Measurements from ENCODE around the gene RPL7A. TPM values are rescaled to one million over a fixed set of nuclear protein-coding genes. Genes with fewer than 3 reads are reported as not detected.

RPL7A gene
- total and polyA plus RNA-seq, 2 of the 13 experiments (the other 11 are each of a cell fraction or from before 2014, with no cell fraction given), result 2,401 to 2,938 TPM

GRCh38 chr9:133351908-133352634 is 4.1 kb downstream of the RPL7A start (continued):
- TF ChIP-seq BORCS8-MEF2B (CRISPR knock-in tag; IDR thresholded peaks at IDR 0.05), result peak; percentile 36; the same call in 1 of the 2 replicates
- no peak for TF ChIP-seq ZNF12 (CRISPR knock-in tag; IDR thresholded peaks at IDR 0.05)
- no peak for TF ChIP-seq SP140L (CRISPR knock-in tag; IDR thresholded peaks at IDR 0.05; ENCODE audit: borderline replicate concordance)
- no peak for TF ChIP-seq ZNF138 (CRISPR knock-in tag; IDR thresholded peaks at IDR 0.05; ENCODE audit: low read depth)
- no peak for TF ChIP-seq ZNF567 (CRISPR knock-in tag; IDR thresholded peaks at IDR 0.05; ENCODE audit: borderline replicate concordance)
- no peak for TF ChIP-seq SRY (CRISPR knock-in tag; IDR thresholded peaks at IDR 0.05)
- TF ChIP-seq ZNF720 (CRISPR knock-in tag; IDR thresholded peaks at IDR 0.05), result no peak
- no peak; the same call in 1 of the 2 replicates for TF ChIP-seq ZNF724P (CRISPR knock-in tag; IDR thresholded peaks at IDR 0.05; ENCODE audit: borderline replicate concordance)
- no peak for TF ChIP-seq TEAD2 (CRISPR knock-in tag; IDR thresholded peaks at IDR 0.05)
- no peak for TF ChIP-seq SNAPC5 (CRISPR knock-in tag; IDR thresholded peaks at IDR 0.05; ENCODE audit: borderline replicate concordance)
- TF ChIP-seq ZNF646 (CRISPR knock-in tag; IDR thresholded peaks at IDR 0.05), result no peak
- TF ChIP-seq PREB (CRISPR knock-in tag; IDR thresholded peaks at IDR 0.05), result no peak
- TF ChIP-seq ATF2 (CRISPR knock-in tag; IDR thresholded peaks at IDR 0.05), result no peak
- no peak for TF ChIP-seq CHD2 (IDR thresholded peaks at IDR 0.05; ENCODE audit: low read depth, low read length)
- TF ChIP-seq SKIL (CRISPR knock-in tag; IDR thresholded peaks at IDR 0.05; ENCODE audit: borderline replicate concordance), result no peak
- no peak for TF ChIP-seq CHCHD3 (CRISPR knock-in tag; IDR thresholded peaks at IDR 0.05)
- no peak for TF ChIP-seq YY1 (IDR thresholded peaks at IDR 0.05; ENCODE audit: insufficient read depth, insufficient replicate concordance, low read depth, low read length)

Data from HepG2 (cell line).